ENCODE measurements around the gene MRPL4.

Gene MRPL4

GRCh38 chr19:10222201-10222890, 29.7 kb upstream of the MRPL4 start:
- Histone ChIP-seq H3K23ac (ENCODE audit: low read depth, low read length, poor library complexity) (peak overlapping the region; percentile 80), H3K14ac (ENCODE audit: low read length) (no peak overlapping the region), H2BK12ac (ENCODE audit: low read length) (no peak overlapping the region), H3K9me3 (replicated peaks in 1 of 2; ENCODE audit: control insufficient read depth in 2 of 2, insufficient read depth in 1 of 2, low read depth in 1 of 2, low read length in 2 of 2) (no peaks in the 10 kb centered on the region), H2BK5ac (ENCODE audit: low read length) (no peak overlapping the region), H3K18ac (ENCODE audit: low read length) (no peak overlapping the region), H3K79me1 (ENCODE audit: low read depth, low read length) (peaks cover 8% of the 10 kb centered on the region), H2BK15ac (ENCODE audit: low read length) (no peak overlapping the region), H3K27ac (replicated peaks; ENCODE audit: low read length) (no peak overlapping the region), H2AFZ (ENCODE audit: low read length) (no peak overlapping the region), H4K8ac (ENCODE audit: low read depth, low read length) (peak overlapping the region; percentile 17), H2AK5ac (ENCODE audit: low read depth, low read length) (no peak overlapping the region), H3K36me3 (replicated peaks in 1 of 2; ENCODE audit: control insufficient read depth in 2 of 2, insufficient read depth in 2 of 2, low read length in 2 of 2) (peaks cover 15 to 23% of the 10 kb centered on the region in 2 donors), H3K4me2 (ENCODE audit: insufficient read depth, low read length, poor library complexity, severe bottlenecking) (no peak overlapping the region), H3K4ac (ENCODE audit: low read length) (no peak overlapping the region), H3K4me1 (ENCODE audit: control insufficient read depth in 2 of 2, insufficient read depth in 1 of 2, low read depth in 1 of 2, low read length in 2 of 2) (peaks cover 8% of the 10 kb centered on the region in 2 donors), H3K27me3 (ENCODE audit: control insufficient read depth in 3 of 3, insufficient read depth in 3 of 3, low read depth in 1 of 3, low read length in 3 of 3) (no peaks in the 10 kb centered on the region), H2BK120ac (ENCODE audit: low read depth, low read length) (no peak overlapping the region), H3K4me3 (ENCODE audit: low read length in 2 of 2) (no peak overlapping the region), H3K9ac (ENCODE audit: low read depth, low read length, poor library complexity) (no peak overlapping the region), H4K91ac (ENCODE audit: low read depth, low read length, poor library complexity) (no peak overlapping the region)
- no CpG with 5 or more reads among the region's 14 CpGs for WGBS, 2 donors (ENCODE audit: extremely low coverage in 2 of 2, insufficient read length in 2 of 2, insufficient replicate concordance in 1 of 2)
- no peak for DNase-seq (ENCODE audit: low spot score)

GRCh38 chr19:10223488-10224213, 28.4 kb upstream of the MRPL4 start:
- Histone ChIP-seq H3K4ac (ENCODE audit: low read length) (peak overlapping the region; percentile 69), H3K4me2 (ENCODE audit: insufficient read depth, low read length, poor library complexity, severe bottlenecking) (no peak overlapping the region), H3K4me3 (ENCODE audit: low read length in 2 of 2) (no peak overlapping the region), H3K18ac (ENCODE audit: low read length) (no peak overlapping the region), H2BK12ac (ENCODE audit: low read length) (no peak overlapping the region), H3K27me3 (ENCODE audit: control insufficient read depth in 3 of 3, insufficient read depth in 3 of 3, low read depth in 1 of 3, low read length in 3 of 3) (no peaks in the 10 kb centered on the region), H2BK5ac (ENCODE audit: low read length) (no peak overlapping the region), H4K8ac (ENCODE audit: low read depth, low read length) (no peak overlapping the region), H3K9me3 (replicated peaks in 1 of 2; ENCODE audit: control insufficient read depth in 2 of 2, insufficient read depth in 1 of 2, low read depth in 1 of 2, low read length in 2 of 2) (no peaks in the 10 kb centered on the region), H2BK15ac (ENCODE audit: low read length) (no peak overlapping the region), H3K36me3 (replicated peaks in 1 of 2; ENCODE audit: control insufficient read depth in 2 of 2, insufficient read depth in 2 of 2, low read length in 2 of 2) (peaks cover 15 to 27% of the 10 kb centered on the region in 2 donors), H3K4me1 (ENCODE audit: control insufficient read depth in 2 of 2, insufficient read depth in 1 of 2, low read depth in 1 of 2, low read length in 2 of 2) (peaks cover 9% of the 10 kb centered on the region in 2 donors), H3K14ac (ENCODE audit: low read length) (no peak overlapping the region), H2AFZ (ENCODE audit: low read length) (no peak overlapping the region), H3K23ac (ENCODE audit: low read depth, low read length, poor library complexity) (peak overlapping the region; percentile 17), H3K27ac (replicated peaks; ENCODE audit: low read length) (no peak overlapping the region), H2BK120ac (ENCODE audit: low read depth, low read length) (no peak overlapping the region), H2AK5ac (ENCODE audit: low read depth, low read length) (no peak overlapping the region), H4K91ac (ENCODE audit: low read depth, low read length, poor library complexity) (no peak overlapping the region), H3K79me1 (ENCODE audit: low read depth, low read length) (peaks cover 14% of the 10 kb centered on the region), H3K9ac (ENCODE audit: low read depth, low read length, poor library complexity) (no peak overlapping the region)
- WGBS, 2 donors (ENCODE audit: extremely low coverage in 2 of 2, insufficient read length in 2 of 2, insufficient replicate concordance in 1 of 2): no CpG with 5 or more reads among the region's 28 CpGs
- DNase-seq (ENCODE audit: low spot score): no peak

- Histone ChIP-seq H3K4me3 (ENCODE audit: low read length in 2 of 2) (no peak overlapping the region), H3K9me3 (replicated peaks in 1 of 2; ENCODE audit: control insufficient read depth in 2 of 2, insufficient read depth in 1 of 2, low read depth in 1 of 2, low read length in 2 of 2) (no peaks in the 10 kb centered on the region), H3K23ac (ENCODE audit: low read depth, low read length, poor library complexity) (peak overlapping the region; percentile 17), H2AK5ac (ENCODE audit: low read depth, low read length) (no peak overlapping the region), H2BK5ac (ENCODE audit: low read length) (no peak overlapping the region), H4K8ac (ENCODE audit: low read depth, low read length) (no peak overlapping the region), H3K4me2 (ENCODE audit: insufficient read depth, low read length, poor library complexity, severe bottlenecking) (no peak overlapping the region), H2BK120ac (ENCODE audit: low read depth, low read length) (no peak overlapping the region), H3K27ac (replicated peaks; ENCODE audit: low read length) (no peak overlapping the region), H3K27me3 (ENCODE audit: control insufficient read depth in 3 of 3, insufficient read depth in 3 of 3, low read depth in 1 of 3, low read length in 3 of 3) (no peaks in the 10 kb centered on the region), H3K4me1 (ENCODE audit: control insufficient read depth in 2 of 2, insufficient read depth in 1 of 2, low read depth in 1 of 2, low read length in 2 of 2) (peaks cover 9% of the 10 kb centered on the region in 2 donors), H2AFZ (ENCODE audit: low read length) (no peak overlapping the region), H3K14ac (ENCODE audit: low read length) (no peak overlapping the region), H3K9ac (ENCODE audit: low read depth, low read length, poor library complexity) (no peak overlapping the region), H2BK12ac (ENCODE audit: low read length) (peak overlapping the region; percentile 95), H3K79me1 (ENCODE audit: low read depth, low read length) (peaks cover 14% of the 10 kb centered on the region), H3K36me3 (replicated peaks in 1 of 2; ENCODE audit: control insufficient read depth in 2 of 2, insufficient read depth in 2 of 2, low read length in 2 of 2) (peaks cover 15 to 27% of the 10 kb centered on the region in 2 donors), H4K91ac (ENCODE audit: low read depth, low read length, poor library complexity) (no peak overlapping the region), H3K18ac (ENCODE audit: low read length) (peak overlapping the region; percentile 33), H2BK15ac (ENCODE audit: low read length) (no peak overlapping the region), H3K4ac (ENCODE audit: low read length) (peak overlapping the region; percentile 69)
- no peak for DNase-seq (ENCODE audit: low spot score)
- no CpG with 5 or more reads among the region's 23 CpGs for WGBS, 2 donors (ENCODE audit: extremely low coverage in 2 of 2, insufficient read length in 2 of 2, insufficient replicate concordance in 1 of 2)
Observed at GRCh38 chr19:10224337-10224736, 27.7 kb upstream of the MRPL4 start.

DNA sequence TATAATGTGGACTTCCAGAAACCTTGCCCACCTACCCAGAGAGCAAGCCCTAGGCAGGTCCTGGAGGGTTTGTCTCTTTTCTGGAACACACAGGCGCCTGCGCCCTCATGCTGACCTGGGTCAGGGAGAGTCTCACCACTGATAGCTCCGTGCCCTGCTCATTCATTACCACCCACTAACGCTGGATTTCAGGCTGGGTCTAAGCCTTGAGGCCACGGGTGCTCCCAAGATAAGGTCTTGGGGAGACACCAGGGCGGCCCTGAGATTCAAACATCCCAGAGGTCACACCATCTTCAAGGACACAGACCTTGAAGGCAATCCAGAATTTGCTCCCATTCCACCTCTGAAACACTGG, 26.0 kb upstream of the MRPL4 start:
- no CpG with 5 or more reads among the region's 6 CpGs for WGBS, 2 donors (ENCODE audit: extremely low coverage in 2 of 2, insufficient read length in 2 of 2, insufficient replicate concordance in 1 of 2)
- Histone ChIP-seq H3K4me2 (ENCODE audit: insufficient read depth, low read length, poor library complexity, severe bottlenecking) (no peak overlapping the region), H3K79me1 (ENCODE audit: low read depth, low read length) (peaks cover 18% of the 10 kb centered on the region), H3K23ac (ENCODE audit: low read depth, low read length, poor library complexity) (no peak overlapping the region), H2BK12ac (ENCODE audit: low read length) (no peak overlapping the region), H2AK5ac (ENCODE audit: low read depth, low read length) (no peak overlapping the region), H3K9me3 (replicated peaks in 1 of 2; ENCODE audit: control insufficient read depth in 2 of 2, insufficient read depth in 1 of 2, low read depth in 1 of 2, low read length in 2 of 2) (no peaks in the 10 kb centered on the region), H3K18ac (ENCODE audit: low read length) (no peak overlapping the region), H4K91ac (ENCODE audit: low read depth, low read length, poor library complexity) (no peak overlapping the region), H3K9ac (ENCODE audit: low read depth, low read length, poor library complexity) (no peak overlapping the region), H3K4ac (ENCODE audit: low read length) (no peak overlapping the region), H2BK120ac (ENCODE audit: low read depth, low read length) (no peak overlapping the region), H3K27me3 (ENCODE audit: control insufficient read depth in 3 of 3, insufficient read depth in 3 of 3, low read depth in 1 of 3, low read length in 3 of 3) (no peaks in the 10 kb centered on the region), H3K14ac (ENCODE audit: low read length) (no peak overlapping the region), H2BK5ac (ENCODE audit: low read length) (no peak overlapping the region), H3K4me1 (ENCODE audit: control insufficient read depth in 2 of 2, insufficient read depth in 1 of 2, low read depth in 1 of 2, low read length in 2 of 2) (peaks cover 13 to 14% of the 10 kb centered on the region in 2 donors), H3K36me3 (replicated peaks in 1 of 2; ENCODE audit: control insufficient read depth in 2 of 2, insufficient read depth in 2 of 2, low read length in 2 of 2) (peaks cover 15 to 27% of the 10 kb centered on the region in 2 donors), H2AFZ (ENCODE audit: low read length) (no peak overlapping the region), H4K8ac (ENCODE audit: low read depth, low read length) (no peak overlapping the region), H3K27ac (replicated peaks; ENCODE audit: low read length) (no peak overlapping the region), H2BK15ac (ENCODE audit: low read length) (no peak overlapping the region), H3K4me3 (ENCODE audit: low read length in 2 of 2) (no peak overlapping the region)
- DNase-seq (ENCODE audit: low spot score): no peak

All from neuronal stem cell (in vitro differentiated cells).